SK-N-SH (cell line): ENCODE results near the gene OBSL1.
A peak's percentile ranks its signal among the peaks of the same experiment; 100 is the strongest.

Experiments
- NRF1 ChIP-seq: IDR thresholded peaks from 2 replicates; pipeline ENCODE4 v1.6.1; 2012; ENCODE audit warnings: low read depth, mild to moderate bottlenecking, low read length
- TF ChIP-seq, protein P1 (sequence below): fragments of 200-600 bp; sonication (generic); IDR thresholded peaks from 2 replicates; pipeline ENCODE4 v1.6.1; 2017; ENCODE audit warnings: antibody characterized with exemption, mild to moderate bottlenecking, moderate library complexity

DNA sequence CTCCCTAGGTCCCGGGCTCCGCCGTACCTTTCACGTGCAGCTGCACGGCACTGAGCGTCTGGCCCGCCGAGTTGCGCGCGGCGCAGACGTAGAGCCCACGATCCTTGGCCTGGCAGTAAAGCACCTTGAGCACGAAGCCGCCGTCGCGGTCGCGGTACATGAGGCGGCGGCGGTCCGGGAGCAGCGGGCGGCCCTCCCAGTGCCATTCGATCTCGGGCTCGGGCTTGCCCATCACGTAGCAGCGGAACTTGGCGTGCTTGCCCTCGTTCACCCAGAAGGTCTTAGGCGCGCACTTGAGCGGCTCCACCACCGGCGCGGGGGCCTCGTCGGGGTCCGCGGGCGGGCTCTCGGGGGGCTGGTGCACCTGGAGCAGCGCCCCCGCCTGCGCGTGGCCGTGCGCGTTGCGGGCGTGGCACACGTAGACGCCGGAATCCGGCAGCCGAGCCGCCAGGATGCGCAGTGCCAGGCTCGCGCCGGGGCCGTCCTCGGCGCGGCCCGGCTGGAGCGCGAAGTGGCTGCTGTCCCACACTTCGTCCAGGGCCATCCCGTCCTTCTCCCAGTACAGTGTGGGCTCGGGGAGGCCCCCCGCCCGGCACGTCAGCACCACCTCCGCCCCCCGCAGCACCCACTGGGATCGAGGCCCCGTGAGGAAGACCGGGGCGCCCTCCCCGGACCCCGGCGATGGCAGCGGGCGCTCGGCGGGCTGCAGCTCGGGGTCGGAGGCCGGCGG is 980 bp downstream of the OBSL1 start:
- TF ChIP-seq, protein P1, sequence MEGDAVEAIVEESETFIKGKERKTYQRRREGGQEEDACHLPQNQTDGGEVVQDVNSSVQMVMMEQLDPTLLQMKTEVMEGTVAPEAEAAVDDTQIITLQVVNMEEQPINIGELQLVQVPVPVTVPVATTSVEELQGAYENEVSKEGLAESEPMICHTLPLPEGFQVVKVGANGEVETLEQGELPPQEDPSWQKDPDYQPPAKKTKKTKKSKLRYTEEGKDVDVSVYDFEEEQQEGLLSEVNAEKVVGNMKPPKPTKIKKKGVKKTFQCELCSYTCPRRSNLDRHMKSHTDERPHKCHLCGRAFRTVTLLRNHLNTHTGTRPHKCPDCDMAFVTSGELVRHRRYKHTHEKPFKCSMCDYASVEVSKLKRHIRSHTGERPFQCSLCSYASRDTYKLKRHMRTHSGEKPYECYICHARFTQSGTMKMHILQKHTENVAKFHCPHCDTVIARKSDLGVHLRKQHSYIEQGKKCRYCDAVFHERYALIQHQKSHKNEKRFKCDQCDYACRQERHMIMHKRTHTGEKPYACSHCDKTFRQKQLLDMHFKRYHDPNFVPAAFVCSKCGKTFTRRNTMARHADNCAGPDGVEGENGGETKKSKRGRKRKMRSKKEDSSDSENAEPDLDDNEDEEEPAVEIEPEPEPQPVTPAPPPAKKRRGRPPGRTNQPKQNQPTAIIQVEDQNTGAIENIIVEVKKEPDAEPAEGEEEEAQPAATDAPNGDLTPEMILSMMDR = no peak
- peak; percentile 58 for TF ChIP-seq NRF1
